GM12873 (cell line): ENCODE data around the gene HIPK1.

ENCODE experiments used
- TF ChIP-seq, protein P1 (sequence below): IDR thresholded peaks from 2 replicates; pipeline ENCODE4 v1.5.1; 2012; ENCODE audit warnings: low read depth, mild to moderate bottlenecking, moderate library complexity, low read length, control low read depth; ENCODE audit not compliant: insufficient read depth; ENCODE audit errors: missing control alignments

Gene HIPK1

DNA sequence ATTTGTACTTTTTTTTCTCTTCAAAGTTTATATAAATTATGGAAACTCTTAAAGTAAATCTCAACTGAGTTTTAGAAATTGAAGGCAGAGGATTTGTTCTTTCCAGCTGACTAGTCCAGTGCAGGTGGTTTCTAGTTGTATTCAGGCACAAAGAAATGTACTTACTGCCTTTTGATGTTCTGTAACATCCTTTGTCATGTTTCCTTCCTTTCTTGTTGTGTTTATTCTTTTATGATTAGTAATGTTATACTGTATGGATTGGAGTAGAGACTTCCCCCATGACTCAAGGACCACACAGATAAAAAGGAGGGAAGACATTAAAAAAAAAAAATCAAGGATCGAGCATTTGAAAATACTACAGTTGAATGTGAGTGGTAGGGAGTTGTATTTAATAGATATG lies 8.0 kb downstream of the HIPK1 start:
- TF ChIP-seq, protein P1, sequence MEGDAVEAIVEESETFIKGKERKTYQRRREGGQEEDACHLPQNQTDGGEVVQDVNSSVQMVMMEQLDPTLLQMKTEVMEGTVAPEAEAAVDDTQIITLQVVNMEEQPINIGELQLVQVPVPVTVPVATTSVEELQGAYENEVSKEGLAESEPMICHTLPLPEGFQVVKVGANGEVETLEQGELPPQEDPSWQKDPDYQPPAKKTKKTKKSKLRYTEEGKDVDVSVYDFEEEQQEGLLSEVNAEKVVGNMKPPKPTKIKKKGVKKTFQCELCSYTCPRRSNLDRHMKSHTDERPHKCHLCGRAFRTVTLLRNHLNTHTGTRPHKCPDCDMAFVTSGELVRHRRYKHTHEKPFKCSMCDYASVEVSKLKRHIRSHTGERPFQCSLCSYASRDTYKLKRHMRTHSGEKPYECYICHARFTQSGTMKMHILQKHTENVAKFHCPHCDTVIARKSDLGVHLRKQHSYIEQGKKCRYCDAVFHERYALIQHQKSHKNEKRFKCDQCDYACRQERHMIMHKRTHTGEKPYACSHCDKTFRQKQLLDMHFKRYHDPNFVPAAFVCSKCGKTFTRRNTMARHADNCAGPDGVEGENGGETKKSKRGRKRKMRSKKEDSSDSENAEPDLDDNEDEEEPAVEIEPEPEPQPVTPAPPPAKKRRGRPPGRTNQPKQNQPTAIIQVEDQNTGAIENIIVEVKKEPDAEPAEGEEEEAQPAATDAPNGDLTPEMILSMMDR: no peak

DNA sequence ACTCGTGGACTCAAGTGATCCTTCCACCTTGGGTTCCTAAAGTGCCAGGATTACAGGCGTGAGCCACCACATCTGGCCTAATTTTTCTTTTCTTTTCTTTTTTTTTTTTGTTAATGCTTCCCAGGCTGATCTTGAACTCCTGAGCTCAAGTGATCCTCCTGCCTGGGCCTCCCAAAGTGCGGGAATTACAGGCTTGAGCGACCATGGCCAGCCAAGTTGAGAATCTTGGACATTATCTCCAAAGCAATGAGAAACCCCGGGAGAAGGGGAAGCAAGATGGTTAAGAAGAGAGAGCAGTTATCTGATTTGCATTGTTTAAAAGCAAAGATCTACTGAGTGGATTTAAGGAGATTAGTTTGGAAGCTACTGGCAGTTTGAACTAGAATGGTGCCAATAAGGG lies 9.1 kb downstream of the HIPK1 start:
- TF ChIP-seq, protein P1: no peak

DNA sequence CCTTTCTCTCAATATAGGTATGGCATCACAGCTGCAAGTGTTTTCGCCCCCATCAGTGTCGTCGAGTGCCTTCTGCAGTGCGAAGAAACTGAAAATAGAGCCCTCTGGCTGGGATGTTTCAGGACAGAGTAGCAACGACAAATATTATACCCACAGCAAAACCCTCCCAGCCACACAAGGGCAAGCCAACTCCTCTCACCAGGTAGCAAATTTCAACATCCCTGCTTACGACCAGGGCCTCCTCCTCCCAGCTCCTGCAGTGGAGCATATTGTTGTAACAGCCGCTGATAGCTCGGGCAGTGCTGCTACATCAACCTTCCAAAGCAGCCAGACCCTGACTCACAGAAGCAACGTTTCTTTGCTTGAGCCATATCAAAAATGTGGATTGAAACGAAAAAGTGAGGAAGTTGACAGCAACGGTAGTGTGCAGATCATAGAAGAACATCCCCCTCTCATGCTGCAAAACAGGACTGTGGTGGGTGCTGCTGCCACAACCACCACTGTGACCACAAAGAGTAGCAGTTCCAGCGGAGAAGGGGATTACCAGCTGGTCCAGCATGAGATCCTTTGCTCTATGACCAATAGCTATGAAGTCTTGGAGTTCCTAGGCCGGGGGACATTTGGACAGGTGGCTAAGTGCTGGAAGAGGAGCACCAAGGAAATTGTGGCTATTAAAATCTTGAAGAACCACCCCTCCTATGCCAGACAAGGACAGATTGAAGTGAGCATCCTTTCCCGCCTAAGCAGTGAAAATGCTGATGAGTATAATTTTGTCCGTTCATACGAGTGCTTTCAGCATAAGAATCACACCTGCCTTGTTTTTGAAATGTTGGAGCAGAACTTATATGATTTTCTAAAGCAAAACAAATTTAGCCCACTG lies 11.5 kb downstream of the HIPK1 start:
- TF ChIP-seq, protein P1: no peak

DNA sequence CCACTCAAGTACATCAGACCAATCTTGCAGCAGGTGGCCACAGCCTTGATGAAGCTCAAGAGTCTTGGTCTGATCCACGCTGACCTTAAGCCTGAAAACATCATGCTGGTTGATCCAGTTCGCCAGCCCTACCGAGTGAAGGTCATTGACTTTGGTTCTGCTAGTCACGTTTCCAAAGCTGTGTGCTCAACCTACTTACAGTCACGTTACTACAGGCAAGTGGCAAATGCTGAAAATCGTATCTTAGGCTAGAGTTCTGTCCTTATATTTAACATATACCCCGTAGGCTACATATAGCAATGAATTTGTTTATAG lies 12.1 kb downstream of the HIPK1 start:
- TF ChIP-seq, protein P1: no peak

GRCh38 chr1:113942527-113942926 lies 13.4 kb downstream of the HIPK1 start:
- TF ChIP-seq, protein P1: no peak

GRCh38 chr1:113943028-113943811 lies 14.1 kb downstream of the HIPK1 start:
- TF ChIP-seq, protein P1: no peak

DNA sequence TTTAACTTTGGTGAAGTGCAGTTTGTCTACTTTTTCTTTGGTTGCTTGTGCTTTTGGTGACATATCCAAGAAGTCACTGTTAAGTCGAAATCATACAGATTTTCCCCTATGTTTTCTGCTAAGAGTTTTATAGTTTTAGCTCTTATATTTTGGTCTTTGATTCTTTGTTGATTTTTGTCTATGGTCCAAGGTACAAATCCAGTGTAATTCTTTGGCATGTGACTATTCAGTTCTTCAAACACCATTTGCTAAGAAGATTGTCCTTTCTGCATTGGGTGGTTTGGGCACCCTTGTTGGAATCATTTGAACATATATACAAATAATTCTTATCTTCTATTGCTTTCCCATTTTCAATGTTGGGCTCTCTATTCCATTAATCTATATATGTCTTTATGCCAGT lies 16.2 kb downstream of the HIPK1 start:
- TF ChIP-seq, protein P1: no peak
